PC-9 (cell line): ENCODE results near the gene PDRG1. TPM values are rescaled to one million over a fixed set of nuclear protein-coding genes. Genes with fewer than 3 reads are reported as not detected.

ENCODE experiments used
- BruUV-seq: library from RNA; stranded (reverse); fragments of 400-500 nt; replicated peaks from 2 replicates; lab custom pipeline; 2021; lab: Mats Ljungman, UMichigan
- CTCF ChIA-PET: fragments of 300-600 bp; sonication (Branson Sonifier 250); formaldehyde crosslinking; loops from one replicate; lab custom pipeline; 2022; ENCODE audit warnings: antibody characterized with exemption; lab: Charles Lee
- POLR2A ChIA-PET: fragments of 300-600 bp; sonication (Branson Sonifier 250); formaldehyde crosslinking; loops from one replicate; lab custom pipeline; 2022; ENCODE audit warnings: antibody characterized with exemption; ENCODE audit not compliant: unreplicated experiment; lab: Charles Lee
- DNase-seq, 2 experiments: peaks; one replicate each; pipeline versions ENCODE4 v3.0.0 to v3.0.0-alpha.2; 2015 to 2022; ENCODE audit warnings: mixed read lengths in 1 of 2
- H2AFZ ChIP-seq: fragments of 200-600 bp; sonication (generic); 2 replicates; pipeline ENCODE4 v1.8.1; 2017; ENCODE audit warnings: antibody characterized with exemption
- H3F3A ChIP-seq: fragments of 200-600 bp; sonication (generic); 2 replicates; pipeline ENCODE4 v1.8.1; 2017; ENCODE audit warnings: antibody characterized with exemption, mild to moderate bottlenecking, low read depth; ENCODE audit not compliant: insufficient read depth
- H3K27ac ChIP-seq: fragments of 200-600 bp; sonication (generic); 2 replicates; pipeline ENCODE4 v1.6.1; 2016; ENCODE audit warnings: mixed run types
- H3K27me3 ChIP-seq: fragments of 200-600 bp; sonication (generic); 2 replicates; pipeline ENCODE4 v1.6.1; 2016; ENCODE audit warnings: low read depth, mixed run types; ENCODE audit not compliant: insufficient read depth
- H3K36me3 ChIP-seq: fragments of 200-600 bp; sonication (generic); 2 replicates; pipeline ENCODE4 v1.6.1; 2016; ENCODE audit warnings: low read depth, mixed run types
- H3K4me1 ChIP-seq: fragments of 200-600 bp; sonication (generic); replicated peaks from 2 replicates; pipeline ENCODE4 v1.6.1; 2016; ENCODE audit warnings: mixed run types; ENCODE audit not compliant: insufficient read depth
- H3K4me2 ChIP-seq: fragments of 200-600 bp; sonication (generic); 2 replicates; pipeline ENCODE4 v1.6.1; 2017; ENCODE audit warnings: mixed run types
- H3K4me3 ChIP-seq: fragments of 200-600 bp; sonication (generic); 2 replicates; pipeline ENCODE4 v1.6.1; 2016; ENCODE audit warnings: mixed run types
- H3K79me2 ChIP-seq: fragments of 200-600 bp; sonication (generic); 2 replicates; pipeline ENCODE4 v1.6.1; 2017; ENCODE audit warnings: low read depth, mixed run types
- H3K9me2 ChIP-seq: fragments of 200-600 bp; sonication (generic); 2 replicates; pipeline ENCODE4 v1.8.1; 2017; ENCODE audit warnings: mild to moderate bottlenecking; ENCODE audit not compliant: insufficient read depth
- H3K9me3 ChIP-seq: fragments of 200-600 bp; sonication (generic); 2 replicates; pipeline ENCODE4 v1.8.1; 2016; ENCODE audit warnings: low read depth; ENCODE audit not compliant: insufficient read depth
- H4K20me1 ChIP-seq: fragments of 200-600 bp; sonication (generic); 2 replicates; pipeline ENCODE4 v1.8.1; 2017; ENCODE audit not compliant: insufficient read depth
- EZH2 ChIP-seq: fragments of 200-600 bp; sonication (generic); IDR thresholded peaks from 2 replicates; pipeline ENCODE4 v1.8.0; 2017; ENCODE audit warnings: antibody characterized with exemption, low read depth
- intact Hi-C: fragments of 100-400 bp; cut with micrococcal nuclease; formaldehyde crosslinking; loops from one replicate; pipeline ENCODE4 v1.10.0; 2022; ENCODE audit not compliant: unreplicated experiment
- total RNA-seq: library from RNA; stranded (reverse); gene quantifications from 2 replicates; pipeline ENCODE4 v1.2.3, GENCODE V29; 2021
- TF ChIP-seq, protein P1 (sequence below): fragments of 200-600 bp; sonication (generic); conservative IDR thresholded peaks from 2 replicates; pipeline ENCODE4 v1.6.1; 2017; ENCODE audit warnings: mixed run types, antibody characterized with exemption, mild to moderate bottlenecking, moderate library complexity

The PDRG1 gene
- total RNA-seq, 1 experiment from 2014 or later, result 13.7 TPM

DNA sequence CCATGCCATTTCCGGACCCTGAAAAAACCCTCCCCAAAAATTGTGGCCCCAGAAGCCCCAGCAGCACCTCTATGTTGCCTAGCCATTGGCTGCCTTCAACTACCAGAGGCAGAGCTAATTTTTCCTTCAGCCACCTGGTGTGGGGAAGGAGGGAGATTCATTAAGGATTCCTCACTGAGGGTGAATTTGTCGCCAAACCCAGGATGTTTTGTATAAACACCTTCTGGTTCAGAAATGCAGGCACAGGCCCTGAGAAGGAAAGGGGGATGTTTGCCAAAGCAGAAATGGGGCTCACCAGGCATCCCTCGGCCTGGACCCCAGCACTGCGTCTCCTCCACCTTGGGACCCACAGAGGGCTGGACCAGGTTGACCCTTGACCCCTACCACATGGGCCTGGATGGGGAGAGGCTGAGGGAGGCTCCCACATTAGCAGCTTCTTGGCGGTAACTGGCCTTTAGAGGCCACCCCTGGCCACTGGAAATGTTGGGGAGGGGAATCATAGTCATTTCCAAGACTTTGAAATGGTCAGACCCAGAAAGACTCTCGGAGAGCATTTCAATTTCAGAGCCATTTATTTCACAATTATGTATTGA, 1.8 kb upstream of the PDRG1 start:
- no peaks in the 10 kb centered on the region for H3F3A ChIP-seq
- H4K20me1 ChIP-seq, result 0 out of 2 replicates have a peak, but pooled peaks cover 7% of the 10 kb centered on the region
- no peak overlapping the region for H3K4me3 ChIP-seq
- CTCF ChIA-PET, result no interaction called here
- intact Hi-C loops, result loop anchor here (5.0 kb wide), 3 partner anchors 64 to 139 kb away; no protein-coding TSS in a partner anchor
- POLR2A ChIA-PET, result no interaction called here
- BruUV-seq, result no TSS peak
- H3K9me2 ChIP-seq, result no peaks in the 10 kb centered on the region
- no peak overlapping the region for H3K27ac ChIP-seq
- no peak overlapping the region for H3K4me2 ChIP-seq
- DNase-seq, result no peak
- H3K36me3 ChIP-seq, result peaks cover 4% of the 10 kb centered on the region; the same call in 1 of the 2 replicates
- no peak overlapping the region for H2AFZ ChIP-seq
- no peak for TF ChIP-seq EZH2
- TF ChIP-seq, protein P1, sequence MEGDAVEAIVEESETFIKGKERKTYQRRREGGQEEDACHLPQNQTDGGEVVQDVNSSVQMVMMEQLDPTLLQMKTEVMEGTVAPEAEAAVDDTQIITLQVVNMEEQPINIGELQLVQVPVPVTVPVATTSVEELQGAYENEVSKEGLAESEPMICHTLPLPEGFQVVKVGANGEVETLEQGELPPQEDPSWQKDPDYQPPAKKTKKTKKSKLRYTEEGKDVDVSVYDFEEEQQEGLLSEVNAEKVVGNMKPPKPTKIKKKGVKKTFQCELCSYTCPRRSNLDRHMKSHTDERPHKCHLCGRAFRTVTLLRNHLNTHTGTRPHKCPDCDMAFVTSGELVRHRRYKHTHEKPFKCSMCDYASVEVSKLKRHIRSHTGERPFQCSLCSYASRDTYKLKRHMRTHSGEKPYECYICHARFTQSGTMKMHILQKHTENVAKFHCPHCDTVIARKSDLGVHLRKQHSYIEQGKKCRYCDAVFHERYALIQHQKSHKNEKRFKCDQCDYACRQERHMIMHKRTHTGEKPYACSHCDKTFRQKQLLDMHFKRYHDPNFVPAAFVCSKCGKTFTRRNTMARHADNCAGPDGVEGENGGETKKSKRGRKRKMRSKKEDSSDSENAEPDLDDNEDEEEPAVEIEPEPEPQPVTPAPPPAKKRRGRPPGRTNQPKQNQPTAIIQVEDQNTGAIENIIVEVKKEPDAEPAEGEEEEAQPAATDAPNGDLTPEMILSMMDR, result no peak
- peaks cover 21% of the 10 kb centered on the region for H3K27me3 ChIP-seq
- peaks cover 8% of the 10 kb centered on the region for H3K4me1 ChIP-seq
- H3K79me2 ChIP-seq, result peaks cover 25% of the 10 kb centered on the region
- no peaks in the 10 kb centered on the region for H3K9me3 ChIP-seq

DNA sequence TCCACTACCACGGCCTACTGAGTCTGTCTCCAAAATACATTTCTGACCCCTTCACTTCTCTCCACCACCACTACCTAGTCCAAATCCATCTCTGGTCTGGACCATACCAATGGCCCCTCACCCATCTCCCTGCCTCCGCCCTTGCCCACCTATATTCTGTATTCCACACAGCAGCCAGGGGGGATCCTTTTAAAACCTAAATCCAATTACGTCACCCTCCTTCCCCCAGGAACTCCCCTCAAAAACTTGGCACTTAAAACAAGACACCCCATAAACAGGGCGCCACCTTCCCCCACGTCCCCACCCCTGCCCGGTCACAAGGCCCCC, 680 bp downstream of the PDRG1 start:
- CTCF ChIA-PET, result interaction anchor here (0.8 to 1.3 kb wide), 4 partner anchors 99 to 113 kb away, joined by 3 to 21 read pairs (median 4); no protein-coding TSS in a partner anchor
- Histone ChIP-seq H4K20me1 (0 out of 2 replicates have a peak, but pooled peaks cover 7% of the 10 kb centered on the region), H3K4me3 (peak overlapping the region; percentile 99), H2AFZ (peak overlapping the region; percentile 99), H3K79me2 (peaks cover 25% of the 10 kb centered on the region), H3K9me2 (no peaks in the 10 kb centered on the region), H3K36me3 (peaks cover 20% of the 10 kb centered on the region), H3F3A (no peaks in the 10 kb centered on the region), H3K4me2 (peak overlapping the region; percentile 96), H3K9me3 (no peaks in the 10 kb centered on the region), H3K27ac (no peak overlapping the region), H3K4me1 (peaks cover 8% of the 10 kb centered on the region), H3K27me3 (peaks cover 5% of the 10 kb centered on the region; the same call in 1 of the 2 replicates)
- BruUV-seq, result no TSS peak
- no peak for DNase-seq
- POLR2A ChIA-PET, result interaction anchor here (0.9 kb wide), 1 partner anchor 128 kb away, joined by 11 read pairs; no protein-coding TSS in a partner anchor
- TF ChIP-seq, protein P1, result no peak
- TF ChIP-seq EZH2, result no peak
- intact Hi-C loops, result loop anchor here (5.0 kb wide), 3 partner anchors 66 to 141 kb away; no protein-coding TSS in a partner anchor

DNA sequence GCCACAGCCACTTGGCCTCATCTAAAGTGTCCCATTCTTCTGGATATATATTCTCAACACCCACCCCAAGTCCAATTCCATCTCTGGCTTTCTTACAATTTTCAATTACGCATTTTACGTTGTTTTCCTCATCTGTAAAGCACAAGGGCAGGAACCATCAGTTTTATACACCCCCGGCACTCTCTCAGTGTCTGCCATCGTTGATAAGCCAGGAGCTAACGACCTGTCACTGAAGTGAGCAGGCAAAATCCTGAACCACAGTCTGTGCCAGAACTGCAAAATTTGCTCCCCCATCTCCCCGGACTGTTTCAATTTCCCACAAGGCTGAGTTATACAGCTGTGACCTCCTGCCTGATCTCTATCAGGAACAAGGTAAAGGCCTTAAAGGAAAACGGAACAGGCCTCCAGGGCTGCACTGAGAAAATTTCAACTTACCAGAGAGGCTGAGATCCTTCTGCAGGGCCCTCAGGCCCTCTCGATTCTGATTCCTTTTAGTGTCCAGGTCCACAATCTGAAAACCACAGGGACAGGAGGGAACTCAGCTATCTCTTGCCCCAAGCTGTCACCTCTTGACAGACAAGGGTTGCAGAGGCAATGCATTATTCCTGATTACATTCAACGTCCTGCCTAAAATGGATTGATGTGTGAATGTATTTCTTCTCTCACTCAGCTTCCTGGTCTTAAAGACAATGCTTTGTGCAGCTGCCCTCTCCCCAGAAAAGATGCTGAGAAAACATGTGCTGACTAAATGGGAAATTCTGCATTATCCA, 1.8 kb downstream of the PDRG1 start:
- Histone ChIP-seq H3K9me3 (no peaks in the 10 kb centered on the region), H3K79me2 (peaks cover 25% of the 10 kb centered on the region), H3K36me3 (peaks cover 20% of the 10 kb centered on the region), H3K4me3 (peak overlapping the region; percentile 99; the same call in 1 of the 2 replicates), H3K4me2 (peak overlapping the region; percentile 96), H2AFZ (no peak overlapping the region), H3F3A (no peaks in the 10 kb centered on the region), H3K27ac (no peak overlapping the region), H3K9me2 (no peaks in the 10 kb centered on the region), H4K20me1 (0 out of 2 replicates have a peak, but pooled peaks cover 7% of the 10 kb centered on the region), H3K27me3 (no peaks in the 10 kb centered on the region), H3K4me1 (peaks cover 8% of the 10 kb centered on the region)
- CTCF ChIA-PET, result no interaction called here
- DNase-seq, result no peak
- intact Hi-C loops, result loop anchor here (5.0 kb wide), 3 partner anchors 67 to 142 kb away; no protein-coding TSS in a partner anchor
- BruUV-seq, result no TSS peak
- POLR2A ChIA-PET, result no interaction called here
- TF ChIP-seq EZH2, result no peak
- TF ChIP-seq, protein P1, result no peak
